Measurements from ENCODE around the gene TAMALIN. TPM values are rescaled to one million over a fixed set of nuclear protein-coding genes. Genes with fewer than 3 reads are reported as not detected.
"Not testable (repeated sequence)": the region's sequence is repeated elsewhere in the genome, so short reads cannot be mapped to it uniquely, and the experiment has no call there.

TAMALIN gene
- total and polyA plus RNA-seq, 9 donors: 16.8 to 84.1 (median 32.2) TPM

DNA sequence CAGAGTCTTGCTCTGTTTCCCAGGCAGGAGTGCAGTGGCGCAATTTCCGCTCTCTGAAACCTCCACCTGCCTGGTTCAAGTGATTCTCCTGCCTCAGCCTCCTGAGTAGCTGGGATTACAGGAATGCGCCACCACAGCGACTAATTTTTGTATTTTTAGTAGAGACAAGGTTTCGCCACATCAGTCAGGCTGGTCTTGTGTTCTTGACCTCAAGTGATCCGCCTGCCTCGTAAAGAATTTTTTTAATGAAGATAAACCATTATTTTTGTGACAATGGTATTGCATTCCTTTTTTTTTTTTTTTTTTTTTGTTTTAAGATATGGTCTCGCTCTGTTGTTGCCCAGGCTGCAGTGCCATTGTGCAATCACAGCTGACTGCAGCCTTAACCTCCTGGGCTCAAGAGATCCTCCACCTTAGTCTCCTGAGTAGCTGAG lies 29.4 kb upstream of the TAMALIN start:
- Histone ChIP-seq H3K27ac (no peak overlapping the region), H3K4me1 (ENCODE audit: insufficient read depth) (peaks cover 5% of the 10 kb centered on the region), H3K4me3 (no peak overlapping the region), H3K36me3 (no peaks in the 10 kb centered on the region), H3K9me3 (no peaks in the 10 kb centered on the region), H3K27me3 (no peaks in the 10 kb centered on the region)
- intact Hi-C loops (cut with DNase I): loop anchor here in 1 of 4 donors (5.0 kb wide), 1 partner anchor 80 kb away; no protein-coding TSS in a partner anchor
- no peak for DNase-seq
- 84 to 96% (median 90%) methylated on average over 8 of the region's 8 CpGs for WGBS, 3 donors
- TF ChIP-seq EP300 (IDR thresholded peaks at IDR 0.05) (no peak), POLR2A (IDR thresholded peaks at IDR 0.05) (no peak)
- TF ChIP-seq, protein P1, sequence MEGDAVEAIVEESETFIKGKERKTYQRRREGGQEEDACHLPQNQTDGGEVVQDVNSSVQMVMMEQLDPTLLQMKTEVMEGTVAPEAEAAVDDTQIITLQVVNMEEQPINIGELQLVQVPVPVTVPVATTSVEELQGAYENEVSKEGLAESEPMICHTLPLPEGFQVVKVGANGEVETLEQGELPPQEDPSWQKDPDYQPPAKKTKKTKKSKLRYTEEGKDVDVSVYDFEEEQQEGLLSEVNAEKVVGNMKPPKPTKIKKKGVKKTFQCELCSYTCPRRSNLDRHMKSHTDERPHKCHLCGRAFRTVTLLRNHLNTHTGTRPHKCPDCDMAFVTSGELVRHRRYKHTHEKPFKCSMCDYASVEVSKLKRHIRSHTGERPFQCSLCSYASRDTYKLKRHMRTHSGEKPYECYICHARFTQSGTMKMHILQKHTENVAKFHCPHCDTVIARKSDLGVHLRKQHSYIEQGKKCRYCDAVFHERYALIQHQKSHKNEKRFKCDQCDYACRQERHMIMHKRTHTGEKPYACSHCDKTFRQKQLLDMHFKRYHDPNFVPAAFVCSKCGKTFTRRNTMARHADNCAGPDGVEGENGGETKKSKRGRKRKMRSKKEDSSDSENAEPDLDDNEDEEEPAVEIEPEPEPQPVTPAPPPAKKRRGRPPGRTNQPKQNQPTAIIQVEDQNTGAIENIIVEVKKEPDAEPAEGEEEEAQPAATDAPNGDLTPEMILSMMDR (IDR thresholded peaks at IDR 0.05): no peak

GRCh38 chr12:51979306-51979705 lies 27.4 kb upstream of the TAMALIN start:
- WGBS, 3 donors: 90 to 95% (median 94%) methylated on average over 5 of the region's 5 CpGs
- not testable (repeated sequence) for DNase-seq

DNA sequence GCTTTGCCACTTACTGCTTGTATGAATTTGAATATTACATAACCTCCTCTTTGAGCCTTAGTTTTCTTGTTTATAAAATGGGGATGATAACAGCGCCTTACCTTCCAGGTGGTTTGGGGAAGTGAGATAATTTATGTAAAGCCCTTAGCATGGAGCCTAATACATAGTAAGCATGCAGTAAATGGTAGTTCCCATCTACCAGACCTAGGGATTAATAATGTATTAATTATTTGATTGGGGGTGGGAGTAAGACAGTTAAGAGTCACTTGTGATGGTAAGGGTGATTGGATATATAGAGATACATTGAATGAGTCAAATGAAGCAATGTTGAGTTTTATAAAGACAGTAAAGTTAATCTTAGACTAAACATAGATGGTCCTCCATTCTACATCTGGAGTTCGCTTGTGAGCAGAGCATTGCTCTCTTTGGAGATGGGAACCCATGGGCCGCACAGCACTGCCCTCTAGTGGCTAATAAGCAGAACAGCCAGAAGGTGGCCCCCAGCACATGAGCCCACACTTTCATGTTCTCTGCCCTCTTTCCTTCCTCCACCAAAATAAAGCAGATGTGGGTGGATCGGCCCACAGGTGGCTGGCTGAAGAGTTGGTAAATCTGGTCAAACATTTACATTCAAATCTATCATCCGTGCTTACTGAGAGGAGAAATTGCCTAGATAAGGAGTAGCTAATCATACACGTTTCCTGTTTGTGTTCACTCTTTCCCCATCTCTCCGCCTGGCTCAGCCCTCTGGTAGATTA lies 26.5 kb upstream of the TAMALIN start:
- DNase-seq: peak; percentile 49 to 73 (median 66)
- TF ChIP-seq, protein P1 (IDR thresholded peaks at IDR 0.05): peak; percentile 82 to 88 (median 86)
- no peak for TF ChIP-seq POLR2A (IDR thresholded peaks at IDR 0.05)
- no peak for TF ChIP-seq EP300 (IDR thresholded peaks at IDR 0.05)
- H3K36me3 ChIP-seq: no peaks in the 10 kb centered on the region
- no peaks in the 10 kb centered on the region for H3K27me3 ChIP-seq
- H3K27ac ChIP-seq: no peak overlapping the region
- no peaks in the 10 kb centered on the region for H3K9me3 ChIP-seq
- H3K4me1 ChIP-seq (ENCODE audit: insufficient read depth): no peaks in the 10 kb centered on the region
- WGBS, 3 donors: 40 to 44% (median 43%) methylated on average over 7 of the region's 7 CpGs
- H3K4me3 ChIP-seq: no peak overlapping the region
- intact Hi-C loops (cut with DNase I): loop anchor here in 2 of 4 donors (5.0 kb wide), 1 partner anchor 83 kb away; no protein-coding TSS in a partner anchor

More at GRCh38 chr12:51979306-51979705, 27.4 kb upstream of the TAMALIN start:
- H3K36me3 ChIP-seq; H3K4me1 ChIP-seq (ENCODE audit: insufficient read depth); H3K4me3 ChIP-seq; H3K27ac ChIP-seq; H3K27me3 ChIP-seq; H3K9me3 ChIP-seq: not testable (repeated sequence)
- intact Hi-C loops (cut with DNase I): loop anchor here in 1 of 4 donors (5.0 kb wide), 1 partner anchor 82 kb away; no protein-coding TSS in a partner anchor

DNA sequence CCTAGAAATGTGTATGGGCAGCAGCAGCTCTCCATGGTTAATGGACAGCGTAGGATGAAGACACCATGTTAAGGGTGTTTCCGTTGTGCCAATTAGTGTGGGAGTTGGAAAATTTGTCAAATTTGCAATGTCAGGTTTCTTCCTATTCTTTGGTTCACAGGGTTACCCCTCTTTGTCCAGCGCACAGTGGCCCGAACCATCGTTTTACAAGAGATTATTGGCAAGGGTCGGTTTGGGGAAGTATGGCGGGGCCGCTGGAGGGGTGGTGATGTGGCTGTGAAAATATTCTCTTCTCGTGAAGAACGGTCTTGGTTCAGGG lies 26.0 kb upstream of the TAMALIN start:
- DNase-seq: no peak
- Histone ChIP-seq H3K4me1 (ENCODE audit: insufficient read depth) (no peaks in the 10 kb centered on the region), H3K36me3 (no peaks in the 10 kb centered on the region), H3K9me3 (no peaks in the 10 kb centered on the region), H3K27ac (no peak overlapping the region), H3K27me3 (no peaks in the 10 kb centered on the region), H3K4me3 (no peak overlapping the region)
- TF ChIP-seq, protein P1 (IDR thresholded peaks at IDR 0.05): no peak
- TF ChIP-seq POLR2A (IDR thresholded peaks at IDR 0.05): no peak
- TF ChIP-seq EP300 (IDR thresholded peaks at IDR 0.05): no peak
- WGBS, 3 donors: 87 to 90% (median 89%) methylated on average over 10 of the region's 10 CpGs
- intact Hi-C loops (cut with DNase I): loop anchor here in 2 of 4 donors (5.0 kb wide), 1 partner anchor 83 kb away; no protein-coding TSS in a partner anchor

DNA sequence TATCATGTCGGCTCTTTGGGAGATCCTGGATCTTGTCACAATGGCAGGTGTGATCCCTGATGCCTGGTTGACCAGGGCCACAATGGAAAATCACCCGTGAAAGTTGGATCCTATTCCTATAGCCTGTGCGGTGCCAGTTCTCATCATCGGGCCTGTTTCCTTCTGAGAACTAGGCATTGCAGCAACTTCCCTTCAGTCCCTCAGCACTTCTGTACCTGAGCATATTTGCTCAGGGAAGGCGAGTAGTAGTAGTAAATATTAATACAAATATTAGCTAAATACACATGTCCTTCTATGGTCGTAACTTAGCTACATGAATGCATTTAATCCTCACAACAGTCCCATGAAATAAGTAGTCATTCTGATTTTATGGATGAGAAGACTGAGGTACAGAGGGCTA lies 22.1 kb upstream of the TAMALIN start:
- H3K4me3 ChIP-seq: no peak overlapping the region
- 86 to 88% (median 86%) methylated on average over 6 of the region's 6 CpGs for WGBS, 3 donors
- intact Hi-C loops (cut with DNase I): loop anchor here in 2 of 4 donors (5.0 kb wide), 1 partner anchor 87 kb away; no protein-coding TSS in a partner anchor

More for the DNA sequence above, 22.1 kb upstream of the TAMALIN start:
- no peak for DNase-seq
- Histone ChIP-seq H3K4me1 (ENCODE audit: insufficient read depth) (no peaks in the 10 kb centered on the region), H3K9me3 (no peaks in the 10 kb centered on the region), H3K27ac (no peak overlapping the region), H3K27me3 (no peaks in the 10 kb centered on the region), H3K36me3 (no peaks in the 10 kb centered on the region)
- TF ChIP-seq EP300 (IDR thresholded peaks at IDR 0.05) (no peak), POLR2A (IDR thresholded peaks at IDR 0.05) (no peak)
- TF ChIP-seq, protein P1 (IDR thresholded peaks at IDR 0.05): no peak

All from ovary (tissue), 9 donors.